ENCODE results near the gene CLSTN2.

CLSTN2 gene

DNA sequence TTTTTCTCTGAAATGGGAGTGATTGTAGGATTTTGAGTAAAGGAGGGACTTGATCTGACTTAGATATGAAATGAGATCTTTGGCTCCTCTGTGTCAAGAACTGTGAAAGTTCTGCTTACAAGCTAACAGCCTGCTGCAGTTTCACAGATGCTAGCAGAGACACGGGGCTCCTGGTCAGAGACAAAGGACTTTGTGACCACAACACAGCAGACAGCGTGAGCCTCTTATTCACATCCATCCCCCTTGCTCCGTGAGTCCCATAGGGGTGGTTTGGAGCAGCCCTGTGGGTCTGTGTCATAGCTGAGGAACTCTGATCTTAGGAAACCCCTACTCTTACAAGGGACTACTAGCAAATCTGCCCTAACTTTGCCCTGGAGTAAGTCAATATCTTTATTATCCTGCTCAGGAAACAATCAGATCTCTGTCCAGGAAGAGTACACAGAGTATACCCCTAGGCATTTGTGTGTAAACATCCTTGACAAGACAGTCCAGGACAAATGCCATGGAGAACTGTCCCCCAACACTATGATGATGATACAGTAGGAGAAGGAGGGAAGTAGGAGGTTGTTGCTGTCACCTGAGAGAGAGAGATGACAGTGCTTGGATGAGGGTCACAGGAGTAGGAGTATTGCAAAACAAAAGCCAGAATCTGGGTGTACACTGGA lies 80.0 kb downstream of the CLSTN2 start:
- no peak for TF ChIP-seq CTCF (IDR thresholded peaks at IDR 0.05; ENCODE audit: low read depth, low read length)
- no peak for DNase-seq
- H3K27me3 ChIP-seq (ENCODE audit: insufficient read depth, low read depth, severe bottlenecking) = no peaks in the 10 kb centered on the region

DNA sequence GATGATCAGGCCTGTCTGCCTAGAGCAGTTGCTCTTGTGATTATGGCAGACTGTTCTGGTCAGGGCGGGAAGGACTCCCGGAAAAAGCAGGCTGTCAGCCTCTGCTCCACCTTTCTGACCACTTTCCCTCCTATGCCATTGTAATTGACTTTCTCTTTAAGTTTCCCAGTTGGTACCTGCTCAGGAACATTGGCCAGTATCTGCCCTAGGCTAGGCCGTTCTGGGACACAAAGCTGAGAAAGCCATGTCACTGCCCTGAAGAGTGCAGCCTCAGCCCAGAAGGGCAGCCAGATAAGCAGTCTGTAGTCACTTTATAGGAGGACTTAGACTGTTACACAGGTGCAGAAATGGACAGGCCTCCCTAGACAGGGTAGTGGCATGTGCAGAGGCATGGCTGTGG lies 80.8 kb downstream of the CLSTN2 start:
- Histone ChIP-seq H3K4me3 (ENCODE audit: low read depth, low read length) (no peak overlapping the region), H3K27ac (no peak overlapping the region), H3K9me3 (ENCODE audit: severe bottlenecking) (no peaks in the 10 kb centered on the region), H3K36me3 (no peaks in the 10 kb centered on the region), H3K27me3 (ENCODE audit: insufficient read depth, low read depth, severe bottlenecking) (no peaks in the 10 kb centered on the region)
- no peak for TF ChIP-seq CTCF (IDR thresholded peaks at IDR 0.05; ENCODE audit: low read depth, low read length)
- DNase-seq = no peak

More for the DNA sequence above, 80.0 kb downstream of the CLSTN2 start:
- Histone ChIP-seq H3K4me3 (ENCODE audit: low read depth, low read length) (no peak overlapping the region), H3K27ac (no peak overlapping the region), H3K9me3 (ENCODE audit: severe bottlenecking) (no peaks in the 10 kb centered on the region), H3K36me3 (no peaks in the 10 kb centered on the region)

DNA sequence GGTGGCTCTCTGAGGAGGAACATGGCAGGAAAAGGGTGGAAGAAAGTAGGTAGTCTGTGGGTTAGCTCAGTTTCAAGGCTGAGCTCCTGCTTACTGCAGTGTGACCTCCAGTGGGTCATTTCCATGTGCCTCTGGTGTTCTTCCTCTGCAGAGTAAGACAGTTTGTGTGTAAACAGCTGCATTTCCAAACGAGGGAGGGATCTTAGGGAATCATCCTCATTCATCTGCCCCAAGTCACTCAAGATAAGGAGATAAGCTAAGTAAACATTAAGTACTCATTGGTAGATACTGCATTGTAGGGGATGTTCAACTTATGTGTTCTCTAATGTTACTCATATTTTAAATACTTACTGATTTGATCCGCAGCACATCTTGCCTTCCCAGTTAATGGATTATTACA lies 83.6 kb downstream of the CLSTN2 start:
- no peaks in the 10 kb centered on the region for H3K9me3 ChIP-seq (ENCODE audit: severe bottlenecking)
- no peaks in the 10 kb centered on the region for H3K36me3 ChIP-seq
- no peaks in the 10 kb centered on the region for H3K27me3 ChIP-seq (ENCODE audit: insufficient read depth, low read depth, severe bottlenecking)
- no peak overlapping the region for H3K27ac ChIP-seq
- H3K4me3 ChIP-seq (ENCODE audit: low read depth, low read length) = no peak overlapping the region
- no peak for DNase-seq
- TF ChIP-seq CTCF (IDR thresholded peaks at IDR 0.05; ENCODE audit: low read depth, low read length) = no peak

DNA sequence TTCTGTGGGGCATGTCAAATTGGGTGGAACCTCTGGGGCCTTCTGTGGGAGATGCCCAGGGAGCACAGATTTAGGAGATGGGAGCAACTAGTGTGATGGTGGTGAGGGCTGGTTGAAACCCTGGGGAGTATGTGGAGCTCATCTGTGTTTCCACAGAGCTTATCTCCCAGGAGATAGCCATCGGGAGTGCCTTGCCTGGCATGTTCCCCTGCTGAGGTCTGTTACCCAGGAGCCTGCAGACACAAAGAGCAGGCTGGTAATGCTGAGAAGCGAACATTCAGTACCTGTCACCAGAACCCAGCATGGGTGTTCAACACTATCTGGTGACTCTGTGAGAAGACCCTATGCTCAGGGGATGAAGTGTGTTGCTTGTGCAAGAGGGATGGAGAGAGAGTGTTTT lies 85.0 kb downstream of the CLSTN2 start:
- H3K4me3 ChIP-seq (ENCODE audit: low read depth, low read length) = no peak overlapping the region
- H3K36me3 ChIP-seq = no peaks in the 10 kb centered on the region
- H3K27ac ChIP-seq = no peak overlapping the region
- H3K27me3 ChIP-seq (ENCODE audit: insufficient read depth, low read depth, severe bottlenecking) = no peaks in the 10 kb centered on the region
- DNase-seq = no peak
- no peak for TF ChIP-seq CTCF (IDR thresholded peaks at IDR 0.05; ENCODE audit: low read depth, low read length)
- H3K9me3 ChIP-seq (ENCODE audit: severe bottlenecking) = no peaks in the 10 kb centered on the region

DNA sequence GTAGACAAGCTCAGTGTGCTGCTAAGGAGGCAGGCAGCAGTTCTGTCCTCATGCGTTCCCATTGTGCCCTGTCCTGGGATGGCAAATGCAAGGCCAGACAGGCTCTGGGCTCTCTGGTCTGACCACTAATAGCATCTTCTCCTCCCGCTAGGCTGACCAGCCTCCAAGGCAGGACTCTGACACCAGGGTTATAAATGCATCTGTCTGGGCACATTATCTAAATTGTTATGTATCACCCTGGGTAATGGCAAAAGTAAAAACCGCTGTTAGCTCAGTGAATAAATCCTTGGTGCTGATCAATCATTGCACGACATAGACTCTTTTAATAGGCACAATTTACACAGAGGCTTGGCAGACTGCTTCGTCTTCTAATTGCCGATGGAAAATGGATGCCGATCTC lies 85.6 kb downstream of the CLSTN2 start:
- Histone ChIP-seq H3K4me3 (ENCODE audit: low read depth, low read length) (no peak overlapping the region), H3K27me3 (ENCODE audit: insufficient read depth, low read depth, severe bottlenecking) (no peaks in the 10 kb centered on the region), H3K9me3 (ENCODE audit: severe bottlenecking) (no peaks in the 10 kb centered on the region), H3K27ac (no peak overlapping the region), H3K36me3 (no peaks in the 10 kb centered on the region)
- DNase-seq = no peak
- no peak for TF ChIP-seq CTCF (IDR thresholded peaks at IDR 0.05; ENCODE audit: low read depth, low read length)

GRCh38 chr3:140021269-140021668 lies 86.3 kb downstream of the CLSTN2 start:
- Histone ChIP-seq H3K27ac (no peak overlapping the region), H3K4me3 (ENCODE audit: low read depth, low read length) (no peak overlapping the region), H3K9me3 (ENCODE audit: severe bottlenecking) (no peaks in the 10 kb centered on the region), H3K36me3 (no peaks in the 10 kb centered on the region), H3K27me3 (ENCODE audit: insufficient read depth, low read depth, severe bottlenecking) (no peaks in the 10 kb centered on the region)
- no peak for TF ChIP-seq CTCF (IDR thresholded peaks at IDR 0.05; ENCODE audit: low read depth, low read length)
- no peak for DNase-seq

All from WERI-Rb-1 (cell line).